HepG2 (cell line): ENCODE results near the gene CIAPIN1. TPM values are rescaled to one million over a fixed set of nuclear protein-coding genes. Genes with fewer than 3 reads are reported as not detected.

Experiments used
- ATAC-seq: fragments of 200-7000 bp; cut with Tn5 transposase; 3 replicates; pipeline ENCODE4 v1.9.1; 2020; ENCODE audit warnings: mild to moderate bottlenecking, moderate library complexity
- BruUV-seq: library from RNA; stranded (reverse); fragments of 400-500 nt; replicated peaks from 2 replicates; lab custom pipeline; 2021; lab: Mats Ljungman, UMichigan
- CTCF ChIA-PET: fragments of 300-600 bp; formaldehyde crosslinking; extraction: SDS; loops from one replicate; lab custom pipeline; 2021; ENCODE audit warnings: low total read pairs, inconsistent platforms, low intra/inter-chr PET ratio; lab: Yijun Ruan, JAX
- POLR2A ChIA-PET: fragments of 350-600 bp; sonication (Branson Sonifier 250); formaldehyde crosslinking; loops from one replicate; lab custom pipeline; 2020; ENCODE audit warnings: antibody characterized with exemption, inconsistent platforms; lab: Yijun Ruan, JAX
- DNase-seq: peaks from one replicate; pipeline ENCODE4 v3.0.0-alpha.2; 2015; ENCODE audit warnings: low spot score
- FAIRE-seq: peaks from 3 replicates; lab custom pipeline; 2011; peaks lifted over from hg19 to GRCh38; lab: Jason Lieb, UNC
- H2AFZ ChIP-seq: one replicate; pipeline ENCODE4 v1.6.1; 2011; ENCODE audit warnings: low read length, inconsistent platforms
- H3K27ac ChIP-seq: fragments of 300-600 bp; 3 replicates; pipeline ENCODE4 v1.8.0; 2011; ENCODE audit warnings: mixed run types, mild to moderate bottlenecking, mixed read lengths, low read length, inconsistent platforms; ENCODE audit not compliant: insufficient read depth; ENCODE audit errors: extremely low read length
- H3K27me3 ChIP-seq, 2 experiments: fragments of 200-600 bp in 1 of 2; 2 replicates in 1 of 2; 3 replicates in 1 of 2; pipeline versions ENCODE4 v1.6.0 to v1.8.0; 2011; ENCODE audit warnings: low read length in 2 of 2, mild to moderate bottlenecking in 2 of 2, moderate library complexity in 2 of 2, inconsistent platforms in 1 of 2; ENCODE audit not compliant: insufficient read depth in 2 of 2, control insufficient read depth in 1 of 2
- H3K36me3 ChIP-seq, 2 experiments: fragments of 200-600 bp in 1 of 2; replicated peaks in 1 of 2; 2 replicates in 1 of 2; 3 replicates in 1 of 2; pipeline versions ENCODE4 v1.5.1 to v1.8.0; 2011; ENCODE audit warnings: low read length in 2 of 2, inconsistent platforms in 1 of 2; ENCODE audit not compliant: insufficient read depth in 2 of 2, control insufficient read depth in 1 of 2
- H3K4me1 ChIP-seq: 2 replicates; pipeline ENCODE4 v1.5.1; 2012; ENCODE audit warnings: low read length, inconsistent platforms; ENCODE audit not compliant: insufficient read depth
- H3K4me2 ChIP-seq: 2 replicates; pipeline ENCODE4 v1.6.0; 2011; ENCODE audit warnings: low read depth, low read length, inconsistent platforms
- H3K4me3 ChIP-seq, 3 experiments: fragments of 200-600 bp in 1 of 3; sonication (generic), shearing (Covaris generic) in 1 of 3; replicated peaks in 1 of 3; 2 replicates each; pipeline ENCODE4 v1.5.1; 2011 to 2016; ENCODE audit warnings: low read length in 3 of 3, inconsistent platforms in 2 of 3, low read depth in 2 of 3, mild to moderate bottlenecking in 2 of 3, control low read depth in 1 of 3, mixed read lengths in 1 of 3; ENCODE audit not compliant: insufficient read depth in 1 of 3
- H3K79me2 ChIP-seq: one replicate; pipeline ENCODE4 v1.6.1; 2011; ENCODE audit warnings: low read length, inconsistent platforms; ENCODE audit not compliant: insufficient read depth
- H3K9ac ChIP-seq: 2 replicates; pipeline ENCODE4 v1.6.0; 2011; ENCODE audit warnings: mild to moderate bottlenecking, low read depth, low read length, inconsistent platforms; ENCODE audit not compliant: insufficient read depth
- H3K9me3 ChIP-seq: 2 replicates; pipeline ENCODE4 v1.5.1; 2012; ENCODE audit warnings: mild to moderate bottlenecking, low read length
- H4K20me1 ChIP-seq: 2 replicates; pipeline ENCODE4 v1.6.0; 2011; ENCODE audit warnings: inconsistent platforms, mild to moderate bottlenecking, low read length, moderate library complexity; ENCODE audit not compliant: insufficient read depth
- ZBED4 ChIP-seq: sonication (generic); formaldehyde crosslinking; IDR thresholded peaks from 2 replicates; pipeline ENCODE4 v1.4.0; 2020; ENCODE audit warnings: missing genetic modification reagents, borderline replicate concordance
- WGBS: methylation state at CpG from one replicate; pipeline ENCODE4 v1.1.6; 2017; ENCODE audit warnings: low lambda C conversion rate; 5-methylcytosine and 5-hydroxymethylcytosine counted together
- in situ Hi-C: cut with HindIII; loops from 2 replicates; pipeline ENCODE4 v1.10.0; 2017; ENCODE audit warnings: low pct_unique_long_range_greater_than_20kb; ENCODE audit not compliant: extremely low pct_ligation_motif_present
- intact Hi-C: fragments of 100-400 bp; cut with micrococcal nuclease; formaldehyde crosslinking; loops from one replicate; pipeline ENCODE4 v1.10.0; 2022; ENCODE audit not compliant: unreplicated experiment
- polyA plus RNA-seq, 8 experiments: library from polyadenylated mRNA; depleted of rRNA in 3 of 8; stranded (reverse) in 7 of 8; unstranded in 1 of 8; fragments of >200 nt; fragmentation: Illumina TruSeq in 4 of 8; extraction: Trizol in 4 of 8; gene quantifications; 2 replicates each; pipeline versions ENCODE4 v1.2.1 to v1.2.3, GENCODE V29; 2011 to 2016; ENCODE audit warnings: low read depth in 4 of 8, missing spikeins in 1 of 8, mixed read lengths in 1 of 8; ENCODE audit not compliant: insufficient read depth in 1 of 8
- total RNA-seq, 5 experiments: library from RNA; depleted of rRNA; stranded (reverse); fragments of >200 nt; fragmentation: Illumina TruSeq; extraction: Trizol; gene quantifications; 2 replicates each; pipeline ENCODE4 v1.2.3, GENCODE V29; 2016; ENCODE audit warnings: low read depth in 1 of 5
- TF ChIP-seq, protein P1 (sequence below): sonication (generic); formaldehyde crosslinking; IDR thresholded peaks from 2 replicates; pipeline ENCODE4 v1.4.0; 2020; ENCODE audit warnings: mild to moderate bottlenecking, missing genetic modification reagents
- TF ChIP-seq, protein P2 (sequence below): sonication (generic); formaldehyde crosslinking; IDR thresholded peaks from 2 replicates; pipeline ENCODE4; 2020; ENCODE audit warnings: missing genetic modification reagents, mild to moderate bottlenecking, borderline replicate concordance

Gene CIAPIN1
- total and polyA plus RNA-seq, 2 of the 13 experiments (the other 11 are each of a cell fraction or from before 2014, with no cell fraction given) = 69.3 to 89.7 TPM

- intact Hi-C loops (no loop called here), in situ Hi-C loops (loop anchor here (5.0 kb wide), 1 partner anchor 42 kb away; no protein-coding TSS in a partner anchor)
- no peak for FAIRE-seq
- 98% methylated on average over 30 of the region's 30 CpGs for WGBS
- ChIA-PET POLR2A (interaction anchor here (1.0 to 5.6 kb wide), 2 partner anchors 7 to 28 kb away, joined by 3 to 147 read pairs; partner anchors contain the start of genes CIAPIN1 and COQ9), CTCF (interaction anchor here (1.3 to 1.5 kb wide), 2 partner anchors 13 to 44 kb away, joined by 5 to 16 read pairs; partner anchors contain the start of gene POLR2C)
- Histone ChIP-seq H3K4me3 (no peak overlapping the region), H2AFZ (no peak overlapping the region), H3K27ac (no peak overlapping the region), H3K36me3 (peaks cover 24 to 45% of the 10 kb centered on the region in 2 experiments), H3K9ac (no peak overlapping the region), H3K4me2 (no peak overlapping the region), H3K9me3 (no peaks in the 10 kb centered on the region), H4K20me1 (peaks cover 8% of the 10 kb centered on the region; the same call in 1 of the 2 replicates), H3K4me1 (peaks cover 84% of the 10 kb centered on the region), H3K79me2 (peaks cover 14% of the 10 kb centered on the region), H3K27me3 (no peaks in the 10 kb centered on the region)
- no peak for TF ChIP-seq ZBED4 (CRISPR knock-in tag)
- TF ChIP-seq, protein P1, sequence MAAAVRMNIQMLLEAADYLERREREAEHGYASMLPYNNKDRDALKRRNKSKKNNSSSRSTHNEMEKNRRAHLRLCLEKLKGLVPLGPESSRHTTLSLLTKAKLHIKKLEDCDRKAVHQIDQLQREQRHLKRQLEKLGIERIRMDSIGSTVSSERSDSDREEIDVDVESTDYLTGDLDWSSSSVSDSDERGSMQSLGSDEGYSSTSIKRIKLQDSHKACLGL (CRISPR knock-in tag) = 0 out of 2 replicates have a peak, but pooled peaks have one; percentile 4
- TF ChIP-seq, protein P2, sequence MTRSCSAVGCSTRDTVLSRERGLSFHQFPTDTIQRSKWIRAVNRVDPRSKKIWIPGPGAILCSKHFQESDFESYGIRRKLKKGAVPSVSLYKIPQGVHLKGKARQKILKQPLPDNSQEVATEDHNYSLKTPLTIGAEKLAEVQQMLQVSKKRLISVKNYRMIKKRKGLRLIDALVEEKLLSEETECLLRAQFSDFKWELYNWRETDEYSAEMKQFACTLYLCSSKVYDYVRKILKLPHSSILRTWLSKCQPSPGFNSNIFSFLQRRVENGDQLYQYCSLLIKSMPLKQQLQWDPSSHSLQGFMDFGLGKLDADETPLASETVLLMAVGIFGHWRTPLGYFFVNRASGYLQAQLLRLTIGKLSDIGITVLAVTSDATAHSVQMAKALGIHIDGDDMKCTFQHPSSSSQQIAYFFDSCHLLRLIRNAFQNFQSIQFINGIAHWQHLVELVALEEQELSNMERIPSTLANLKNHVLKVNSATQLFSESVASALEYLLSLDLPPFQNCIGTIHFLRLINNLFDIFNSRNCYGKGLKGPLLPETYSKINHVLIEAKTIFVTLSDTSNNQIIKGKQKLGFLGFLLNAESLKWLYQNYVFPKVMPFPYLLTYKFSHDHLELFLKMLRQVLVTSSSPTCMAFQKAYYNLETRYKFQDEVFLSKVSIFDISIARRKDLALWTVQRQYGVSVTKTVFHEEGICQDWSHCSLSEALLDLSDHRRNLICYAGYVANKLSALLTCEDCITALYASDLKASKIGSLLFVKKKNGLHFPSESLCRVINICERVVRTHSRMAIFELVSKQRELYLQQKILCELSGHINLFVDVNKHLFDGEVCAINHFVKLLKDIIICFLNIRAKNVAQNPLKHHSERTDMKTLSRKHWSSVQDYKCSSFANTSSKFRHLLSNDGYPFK = 0 out of 2 replicates have a peak, but pooled peaks have one; percentile 4
- ATAC-seq = no peak
- no TSS peak for BruUV-seq
- DNase-seq = no peak
These were observed 27.8 kb upstream of the CIAPIN1 start for GRCh38 chr16:57474671-57475661.
